ENCODE data around the gene NPTX1.

DNA sequence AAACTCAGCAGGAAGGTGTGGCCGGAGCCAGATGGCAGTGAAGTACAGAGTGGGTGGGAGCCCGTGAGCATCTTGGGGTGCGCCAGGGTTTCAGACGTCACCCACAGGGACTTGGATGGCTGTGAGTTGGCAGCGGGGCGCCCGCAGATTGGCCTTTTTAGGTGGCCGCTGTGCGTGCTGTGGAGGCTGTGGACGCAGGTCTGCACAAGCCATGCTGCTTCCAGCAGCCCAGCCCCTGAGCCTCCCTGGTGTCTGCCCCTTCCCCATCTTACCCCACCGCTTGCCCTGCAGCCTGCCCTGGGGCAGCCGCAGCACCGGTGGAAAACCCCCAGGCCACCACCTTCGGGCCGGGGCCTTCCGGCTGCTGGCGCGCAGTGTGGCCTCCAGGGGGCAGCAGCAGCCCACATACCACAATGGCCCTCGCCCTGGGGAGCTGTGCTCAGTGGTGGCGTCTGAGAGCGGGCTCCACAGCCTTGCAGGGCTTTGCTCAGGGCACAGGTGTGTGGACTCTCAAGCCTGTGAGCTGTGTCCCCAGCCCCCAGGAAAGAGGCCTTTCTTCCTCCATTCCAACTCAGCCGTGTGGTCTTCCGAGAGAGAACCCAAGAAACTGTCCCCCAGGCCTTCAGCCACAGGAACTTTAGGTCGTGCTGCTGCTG is 49.6 kb downstream of the NPTX1 start:
- TF ChIP-seq EP300 (conservative IDR thresholded peaks at IDR 0.05; ENCODE audit: poor library complexity, severe bottlenecking): no peak
- TF ChIP-seq CTCF (IDR thresholded peaks at IDR 0.05; ENCODE audit: poor library complexity, severe bottlenecking): peak; percentile 99
- no peak for TF ChIP-seq POLR2AphosphoS5 (IDR thresholded peaks at IDR 0.05)

All from neural cell (in vitro differentiated cells).